Measurements from ENCODE around the gene HAO2.

DNA sequence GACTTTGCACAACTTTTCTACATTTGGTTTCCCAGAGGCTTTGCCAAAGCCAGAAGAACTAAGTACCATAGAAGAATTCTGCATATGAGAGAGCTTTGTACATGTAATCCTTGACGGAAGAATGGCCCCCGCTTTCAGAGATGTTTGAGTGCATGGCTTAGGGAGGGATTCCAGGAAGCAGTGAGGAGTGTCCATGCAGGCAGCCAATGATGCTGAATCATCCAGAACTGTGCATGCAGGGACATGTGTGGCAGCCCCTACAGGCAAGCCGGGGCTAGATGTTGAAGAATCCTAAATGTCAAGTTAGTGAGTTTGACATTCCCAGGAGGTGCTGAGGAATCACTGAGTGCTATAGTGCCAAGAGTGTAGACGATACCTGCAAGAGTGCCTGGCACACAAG, 9.9 kb upstream of the HAO2 start:
- TF ChIP-seq, protein P1, sequence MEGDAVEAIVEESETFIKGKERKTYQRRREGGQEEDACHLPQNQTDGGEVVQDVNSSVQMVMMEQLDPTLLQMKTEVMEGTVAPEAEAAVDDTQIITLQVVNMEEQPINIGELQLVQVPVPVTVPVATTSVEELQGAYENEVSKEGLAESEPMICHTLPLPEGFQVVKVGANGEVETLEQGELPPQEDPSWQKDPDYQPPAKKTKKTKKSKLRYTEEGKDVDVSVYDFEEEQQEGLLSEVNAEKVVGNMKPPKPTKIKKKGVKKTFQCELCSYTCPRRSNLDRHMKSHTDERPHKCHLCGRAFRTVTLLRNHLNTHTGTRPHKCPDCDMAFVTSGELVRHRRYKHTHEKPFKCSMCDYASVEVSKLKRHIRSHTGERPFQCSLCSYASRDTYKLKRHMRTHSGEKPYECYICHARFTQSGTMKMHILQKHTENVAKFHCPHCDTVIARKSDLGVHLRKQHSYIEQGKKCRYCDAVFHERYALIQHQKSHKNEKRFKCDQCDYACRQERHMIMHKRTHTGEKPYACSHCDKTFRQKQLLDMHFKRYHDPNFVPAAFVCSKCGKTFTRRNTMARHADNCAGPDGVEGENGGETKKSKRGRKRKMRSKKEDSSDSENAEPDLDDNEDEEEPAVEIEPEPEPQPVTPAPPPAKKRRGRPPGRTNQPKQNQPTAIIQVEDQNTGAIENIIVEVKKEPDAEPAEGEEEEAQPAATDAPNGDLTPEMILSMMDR (conservative IDR thresholded peaks at IDR 0.05; ENCODE audit: low read depth in 2 of 2) = no peak
- TF ChIP-seq EZH2 (IDR thresholded peaks at IDR 0.05; ENCODE audit: low read depth, unreplicated experiment) (no peak), EZH2phosphoT487 (IDR thresholded peaks at IDR 0.05; ENCODE audit: unreplicated experiment) (no peak), POLR2AphosphoS5 (IDR thresholded peaks at IDR 0.05; ENCODE audit: low read depth) (no peak), CREB1 (CRISPR knock-in tag; IDR thresholded peaks at IDR 0.05; ENCODE audit: low read depth) (no peak), ZNF114 (CRISPR knock-in tag; IDR thresholded peaks at IDR 0.05) (no peak), NANOG (IDR thresholded peaks at IDR 0.05; ENCODE audit: borderline replicate concordance) (no peak), JUNB (IDR thresholded peaks at IDR 0.05; ENCODE audit: unreplicated experiment) (no peak), ZNF331 (CRISPR knock-in tag; IDR thresholded peaks at IDR 0.05; ENCODE audit: low read depth) (no peak)
- TF ChIP-seq, protein P2, sequence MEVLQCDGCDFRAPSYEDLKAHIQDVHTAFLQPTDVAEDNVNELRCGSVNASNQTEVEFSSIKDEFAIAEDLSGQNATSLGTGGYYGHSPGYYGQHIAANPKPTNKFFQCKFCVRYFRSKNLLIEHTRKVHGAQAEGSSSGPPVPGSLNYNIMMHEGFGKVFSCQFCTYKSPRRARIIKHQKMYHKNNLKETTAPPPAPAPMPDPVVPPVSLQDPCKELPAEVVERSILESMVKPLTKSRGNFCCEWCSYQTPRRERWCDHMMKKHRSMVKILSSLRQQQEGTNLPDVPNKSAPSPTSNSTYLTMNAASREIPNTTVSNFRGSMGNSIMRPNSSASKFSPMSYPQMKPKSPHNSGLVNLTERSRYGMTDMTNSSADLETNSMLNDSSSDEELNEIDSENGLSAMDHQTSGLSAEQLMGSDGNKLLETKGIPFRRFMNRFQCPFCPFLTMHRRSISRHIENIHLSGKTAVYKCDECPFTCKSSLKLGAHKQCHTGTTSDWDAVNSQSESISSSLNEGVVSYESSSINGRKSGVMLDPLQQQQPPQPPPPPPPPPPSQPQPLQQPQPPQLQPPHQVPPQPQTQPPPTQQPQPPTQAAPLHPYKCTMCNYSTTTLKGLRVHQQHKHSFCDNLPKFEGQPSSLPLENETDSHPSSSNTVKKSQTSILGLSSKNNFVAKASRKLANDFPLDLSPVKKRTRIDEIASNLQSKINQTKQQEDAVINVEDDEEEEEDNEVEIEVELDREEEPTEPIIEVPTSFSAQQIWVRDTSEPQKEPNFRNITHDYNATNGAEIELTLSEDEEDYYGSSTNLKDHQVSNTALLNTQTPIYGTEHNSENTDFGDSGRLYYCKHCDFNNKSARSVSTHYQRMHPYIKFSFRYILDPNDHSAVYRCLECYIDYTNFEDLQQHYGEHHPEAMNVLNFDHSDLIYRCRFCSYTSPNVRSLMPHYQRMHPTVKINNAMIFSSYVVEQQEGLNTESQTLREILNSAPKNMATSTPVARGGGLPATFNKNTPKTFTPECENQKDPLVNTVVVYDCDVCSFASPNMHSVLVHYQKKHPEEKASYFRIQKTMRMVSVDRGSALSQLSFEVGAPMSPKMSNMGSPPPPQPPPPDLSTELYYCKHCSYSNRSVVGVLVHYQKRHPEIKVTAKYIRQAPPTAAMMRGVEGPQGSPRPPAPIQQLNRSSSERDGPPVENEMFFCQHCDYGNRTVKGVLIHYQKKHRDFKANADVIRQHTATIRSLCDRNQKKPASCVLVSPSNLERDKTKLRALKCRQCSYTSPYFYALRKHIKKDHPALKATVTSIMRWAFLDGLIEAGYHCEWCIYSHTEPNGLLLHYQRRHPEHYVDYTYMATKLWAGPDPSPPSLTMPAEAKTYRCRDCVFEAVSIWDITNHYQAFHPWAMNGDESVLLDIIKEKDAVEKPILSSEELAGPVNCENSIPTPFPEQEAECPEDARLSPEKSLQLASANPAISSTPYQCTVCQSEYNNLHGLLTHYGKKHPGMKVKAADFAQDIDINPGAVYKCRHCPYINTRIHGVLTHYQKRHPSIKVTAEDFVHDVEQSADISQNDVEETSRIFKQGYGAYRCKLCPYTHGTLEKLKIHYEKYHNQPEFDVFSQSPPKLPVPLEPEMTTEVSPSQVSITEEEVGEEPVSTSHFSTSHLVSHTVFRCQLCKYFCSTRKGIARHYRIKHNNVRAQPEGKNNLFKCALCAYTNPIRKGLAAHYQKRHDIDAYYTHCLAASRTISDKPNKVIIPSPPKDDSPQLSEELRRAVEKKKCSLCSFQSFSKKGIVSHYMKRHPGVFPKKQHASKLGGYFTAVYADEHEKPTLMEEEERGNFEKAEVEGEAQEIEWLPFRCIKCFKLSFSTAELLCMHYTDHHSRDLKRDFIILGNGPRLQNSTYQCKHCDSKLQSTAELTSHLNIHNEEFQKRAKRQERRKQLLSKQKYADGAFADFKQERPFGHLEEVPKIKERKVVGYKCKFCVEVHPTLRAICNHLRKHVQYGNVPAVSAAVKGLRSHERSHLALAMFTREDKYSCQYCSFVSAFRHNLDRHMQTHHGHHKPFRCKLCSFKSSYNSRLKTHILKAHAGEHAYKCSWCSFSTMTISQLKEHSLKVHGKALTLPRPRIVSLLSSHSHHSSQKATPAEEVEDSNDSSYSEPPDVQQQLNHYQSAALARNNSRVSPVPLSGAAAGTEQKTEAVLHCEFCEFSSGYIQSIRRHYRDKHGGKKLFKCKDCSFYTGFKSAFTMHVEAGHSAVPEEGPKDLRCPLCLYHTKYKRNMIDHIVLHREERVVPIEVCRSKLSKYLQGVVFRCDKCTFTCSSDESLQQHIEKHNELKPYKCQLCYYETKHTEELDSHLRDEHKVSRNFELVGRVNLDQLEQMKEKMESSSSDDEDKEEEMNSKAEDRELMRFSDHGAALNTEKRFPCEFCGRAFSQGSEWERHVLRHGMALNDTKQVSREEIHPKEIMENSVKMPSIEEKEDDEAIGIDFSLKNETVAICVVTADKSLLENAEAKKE (CRISPR knock-in tag; IDR thresholded peaks at IDR 0.05) = no peak
- TF ChIP-seq, protein P3, sequence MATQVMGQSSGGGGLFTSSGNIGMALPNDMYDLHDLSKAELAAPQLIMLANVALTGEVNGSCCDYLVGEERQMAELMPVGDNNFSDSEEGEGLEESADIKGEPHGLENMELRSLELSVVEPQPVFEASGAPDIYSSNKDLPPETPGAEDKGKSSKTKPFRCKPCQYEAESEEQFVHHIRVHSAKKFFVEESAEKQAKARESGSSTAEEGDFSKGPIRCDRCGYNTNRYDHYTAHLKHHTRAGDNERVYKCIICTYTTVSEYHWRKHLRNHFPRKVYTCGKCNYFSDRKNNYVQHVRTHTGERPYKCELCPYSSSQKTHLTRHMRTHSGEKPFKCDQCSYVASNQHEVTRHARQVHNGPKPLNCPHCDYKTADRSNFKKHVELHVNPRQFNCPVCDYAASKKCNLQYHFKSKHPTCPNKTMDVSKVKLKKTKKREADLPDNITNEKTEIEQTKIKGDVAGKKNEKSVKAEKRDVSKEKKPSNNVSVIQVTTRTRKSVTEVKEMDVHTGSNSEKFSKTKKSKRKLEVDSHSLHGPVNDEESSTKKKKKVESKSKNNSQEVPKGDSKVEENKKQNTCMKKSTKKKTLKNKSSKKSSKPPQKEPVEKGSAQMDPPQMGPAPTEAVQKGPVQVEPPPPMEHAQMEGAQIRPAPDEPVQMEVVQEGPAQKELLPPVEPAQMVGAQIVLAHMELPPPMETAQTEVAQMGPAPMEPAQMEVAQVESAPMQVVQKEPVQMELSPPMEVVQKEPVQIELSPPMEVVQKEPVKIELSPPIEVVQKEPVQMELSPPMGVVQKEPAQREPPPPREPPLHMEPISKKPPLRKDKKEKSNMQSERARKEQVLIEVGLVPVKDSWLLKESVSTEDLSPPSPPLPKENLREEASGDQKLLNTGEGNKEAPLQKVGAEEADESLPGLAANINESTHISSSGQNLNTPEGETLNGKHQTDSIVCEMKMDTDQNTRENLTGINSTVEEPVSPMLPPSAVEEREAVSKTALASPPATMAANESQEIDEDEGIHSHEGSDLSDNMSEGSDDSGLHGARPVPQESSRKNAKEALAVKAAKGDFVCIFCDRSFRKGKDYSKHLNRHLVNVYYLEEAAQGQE (IDR thresholded peaks at IDR 0.05; ENCODE audit: unreplicated experiment) = no peak
